Nephron progenitor cell (in vitro differentiated cells): ENCODE measurements around the gene IQGAP2.
A peak's percentile ranks its signal among the peaks of the same experiment; 100 is the strongest.

ENCODE experiments used
- DNase-seq: peaks from one replicate; pipeline ENCODE4 v3.0.0; 2021
- H3K27ac Mint-ChIP-seq: 2 replicates; pipeline ENCODE4 v1.8.0; 2021; ENCODE audit warnings: mild to moderate bottlenecking, moderate library complexity, mixed read lengths
- H3K27me3 Mint-ChIP-seq: 2 replicates; pipeline ENCODE4 v1.8.0; 2021; ENCODE audit warnings: mild to moderate bottlenecking, low read depth, mixed read lengths; ENCODE audit not compliant: poor library complexity
- H3K36me3 Mint-ChIP-seq: 2 replicates; pipeline ENCODE4 v1.8.0; 2021; ENCODE audit warnings: low read depth, mixed read lengths
- H3K4me1 Mint-ChIP-seq: 2 replicates; pipeline ENCODE4 v1.8.0; 2021; ENCODE audit warnings: mixed read lengths
- H3K4me3 Mint-ChIP-seq: 2 replicates; pipeline ENCODE4 v1.8.0; 2021; ENCODE audit warnings: mild to moderate bottlenecking, moderate library complexity, mixed read lengths
- H3K9me3 Mint-ChIP-seq: 2 replicates; pipeline ENCODE4 v1.8.0; 2021; ENCODE audit warnings: mild to moderate bottlenecking, moderate library complexity, mixed read lengths
- CTCF ChIP-seq: fragments of 200-600 bp; sonication (generic); IDR thresholded peaks from 2 replicates; pipeline ENCODE4 v1.5.0; 2021; ENCODE audit warnings: antibody characterized with exemption

Gene IQGAP2

GRCh38 chr5:76372323-76373054 is 30.6 kb upstream of the IQGAP2 start:
- no peak for TF ChIP-seq CTCF
- Mint-ChIP-seq H3K36me3 (no peaks in the 10 kb centered on the region), H3K4me3 (no peak overlapping the region), H3K9me3 (no peaks in the 10 kb centered on the region), H3K27ac (peak overlapping the region; percentile 68), H3K27me3 (no peaks in the 10 kb centered on the region), H3K4me1 (peaks cover 33% of the 10 kb centered on the region)
- no peak for DNase-seq

GRCh38 chr5:76376148-76376865 is 26.8 kb upstream of the IQGAP2 start:
- Mint-ChIP-seq H3K27ac (no peak overlapping the region), H3K9me3 (no peaks in the 10 kb centered on the region), H3K4me1 (peaks cover 50% of the 10 kb centered on the region), H3K27me3 (peaks cover 3% of the 10 kb centered on the region), H3K4me3 (no peak overlapping the region), H3K36me3 (no peaks in the 10 kb centered on the region)
- no peak for TF ChIP-seq CTCF
- no peak for DNase-seq

GRCh38 chr5:76376866-76377230 is 26.2 kb upstream of the IQGAP2 start:
- H3K27ac Mint-ChIP-seq, result no peak overlapping the region
- no peaks in the 10 kb centered on the region for H3K9me3 Mint-ChIP-seq
- H3K4me1 Mint-ChIP-seq, result peaks cover 48% of the 10 kb centered on the region
- no peaks in the 10 kb centered on the region for H3K36me3 Mint-ChIP-seq
- no peak for TF ChIP-seq CTCF
- H3K4me3 Mint-ChIP-seq, result no peak overlapping the region
- DNase-seq, result no peak
- H3K27me3 Mint-ChIP-seq, result peaks cover 5% of the 10 kb centered on the region

GRCh38 chr5:76378355-76378754 is 24.7 kb upstream of the IQGAP2 start:
- TF ChIP-seq CTCF, result no peak
- H3K4me3 Mint-ChIP-seq, result no peak overlapping the region
- peaks cover 46% of the 10 kb centered on the region for H3K4me1 Mint-ChIP-seq
- no peaks in the 10 kb centered on the region for H3K36me3 Mint-ChIP-seq
- H3K27ac Mint-ChIP-seq, result peak overlapping the region; percentile 33
- H3K27me3 Mint-ChIP-seq, result peaks cover 7% of the 10 kb centered on the region
- no peak for DNase-seq
- H3K9me3 Mint-ChIP-seq, result no peaks in the 10 kb centered on the region

GRCh38 chr5:76379316-76379715 is 23.8 kb upstream of the IQGAP2 start:
- no peak for TF ChIP-seq CTCF

More at GRCh38 chr5:76379316-76379715, 23.8 kb upstream of the IQGAP2 start:
- Mint-ChIP-seq H3K27ac (no peak overlapping the region), H3K4me1 (peaks cover 53% of the 10 kb centered on the region), H3K36me3 (no peaks in the 10 kb centered on the region), H3K4me3 (no peak overlapping the region), H3K9me3 (no peaks in the 10 kb centered on the region), H3K27me3 (peaks cover 7% of the 10 kb centered on the region)
- DNase-seq, result no peak
